Central memory CD8-positive, alpha-beta T cell (primary cell): ENCODE measurements around the gene UPB1.

ENCODE experiments used
- ATAC-seq: fragments of 150-1000 bp; cut with Tn5 transposase; replicated peaks from 2 replicates; pipeline ENCODE4 v1.10.0; 2022; ENCODE audit warnings: mild to moderate bottlenecking, moderate FRiP score, moderate number of reproducible peaks; ENCODE audit not compliant: poor library complexity, severe bottlenecking; ENCODE audit errors: extremely low read depth
- DNase-seq, 2 donors: peaks; one replicate each; pipeline ENCODE4 v3.0.0; 2021; ENCODE audit warnings: low spot score in 2 of 2
- H3K27ac Mint-ChIP-seq: one replicate; pipeline ENCODE4 v1.8.0; 2022; ENCODE audit warnings: low read depth, mild to moderate bottlenecking, moderate library complexity, mixed read lengths
- H3K27me3 Mint-ChIP-seq: one replicate; pipeline ENCODE4 v1.8.0; 2022; ENCODE audit warnings: mixed read lengths
- H3K36me3 Mint-ChIP-seq: one replicate; pipeline ENCODE4 v1.8.0; 2022; ENCODE audit warnings: mild to moderate bottlenecking, moderate library complexity, mixed read lengths; ENCODE audit not compliant: insufficient read depth
- H3K4me1 Mint-ChIP-seq: one replicate; pipeline ENCODE4 v1.8.0; 2022; ENCODE audit warnings: mixed read lengths
- H3K4me3 Mint-ChIP-seq: one replicate; pipeline ENCODE4 v1.8.0; 2022; ENCODE audit warnings: mild to moderate bottlenecking, moderate library complexity, mixed read lengths
- H3K9me3 Mint-ChIP-seq: one replicate; pipeline ENCODE4 v1.8.0; 2022; ENCODE audit warnings: mixed read lengths

The UPB1 gene

DNA sequence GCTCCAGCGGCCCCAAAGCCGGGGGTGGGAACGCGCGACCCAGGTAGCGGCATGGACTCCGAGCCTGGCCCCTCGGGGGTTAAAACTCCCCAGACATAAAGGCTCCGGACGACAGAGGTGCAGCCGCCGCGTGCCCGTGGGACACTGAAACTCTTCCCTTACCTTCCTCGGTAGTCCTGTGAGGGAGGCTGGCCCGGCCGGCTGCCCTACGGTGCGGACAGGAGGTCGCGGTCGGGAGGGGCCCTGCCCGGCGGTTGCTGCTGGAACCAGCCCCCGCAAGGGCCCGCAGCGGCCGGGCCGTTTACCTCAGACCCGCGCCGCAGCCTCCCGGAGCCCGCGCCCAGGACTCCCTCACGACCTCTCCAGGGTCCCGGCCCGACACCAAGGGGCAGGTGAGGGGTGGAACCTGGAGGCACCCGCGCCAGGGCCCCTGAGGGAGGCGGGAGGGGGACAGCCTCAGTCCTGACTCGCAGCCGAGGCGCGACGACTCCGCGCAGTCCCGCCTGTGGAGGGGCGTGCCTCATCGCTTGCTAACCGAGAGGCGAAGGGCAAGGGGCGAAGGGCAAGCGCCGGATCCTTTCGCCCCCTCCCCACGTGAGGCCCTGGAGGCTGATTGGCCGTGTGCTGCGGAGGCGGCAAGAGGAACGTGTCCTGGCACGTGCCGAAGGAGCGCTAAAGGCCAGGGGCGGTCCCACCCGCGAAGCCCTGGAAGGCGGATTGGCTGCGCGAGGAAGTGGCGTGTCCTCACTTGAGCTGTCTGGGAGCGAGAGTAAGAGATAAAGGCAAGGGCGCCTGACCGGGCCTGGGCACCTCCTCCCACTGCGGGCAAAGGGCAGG lies at the start of gene UPB1:
TSS of gene UPB1 (plus strand) at position 805 of the 837 bp plus-strand sequence. CDS start 72 bp downstream, outside the sequence.
- ATAC-seq (no peak), DNase-seq (no peak)
- H3K27me3 Mint-ChIP-seq = no peaks in the 10 kb centered on the region
- no peaks in the 10 kb centered on the region for H3K9me3 Mint-ChIP-seq
- no peak within 1 kb of the TSS for H3K4me3 Mint-ChIP-seq
- no peaks in the 10 kb centered on the region for H3K4me1 Mint-ChIP-seq
- H3K27ac Mint-ChIP-seq = no peak within 1 kb of the TSS
- peaks cover 6% of the 10 kb centered on the region for H3K36me3 Mint-ChIP-seq

DNA sequence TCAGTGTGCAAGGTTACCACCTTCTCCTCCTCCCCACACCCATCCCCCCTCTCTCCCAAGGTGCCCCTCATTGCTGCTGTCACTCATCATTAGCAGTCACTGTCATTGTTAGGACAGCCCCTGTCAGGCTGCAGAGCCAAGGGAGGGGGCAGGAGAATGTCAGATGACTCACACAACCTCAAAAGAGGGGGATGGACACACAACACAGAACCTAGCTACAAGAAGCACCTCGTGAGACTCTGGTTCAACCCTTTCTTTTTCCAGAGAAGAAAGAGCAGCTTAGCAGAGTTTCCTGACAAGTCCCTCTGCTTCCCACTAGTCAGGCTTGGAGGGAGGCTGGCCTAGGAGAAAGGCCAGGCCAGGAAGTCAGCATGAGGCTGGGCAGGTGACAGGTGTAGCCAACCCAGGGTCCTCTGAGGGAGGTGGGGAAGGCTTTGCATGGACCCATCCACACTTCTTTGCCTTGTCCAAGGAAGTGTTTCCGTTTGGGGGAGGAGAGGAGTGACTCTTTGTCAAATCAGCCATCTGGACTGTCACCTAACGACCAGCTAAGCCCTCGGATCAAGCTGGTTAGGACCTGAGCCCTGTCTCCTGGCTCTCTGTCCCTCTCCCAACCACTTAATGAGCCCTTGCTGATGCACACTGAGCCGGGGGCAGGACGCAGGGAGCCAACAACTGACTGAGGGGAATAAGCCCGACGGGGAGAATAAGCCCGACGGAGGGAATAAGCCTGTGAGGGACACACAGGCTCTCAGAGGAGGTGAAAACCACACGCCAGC lies 49.5 kb upstream of the UPB1 start:
- ATAC-seq (no peak), DNase-seq (no peak)
- Mint-ChIP-seq H3K4me1 (peaks cover 16% of the 10 kb centered on the region), H3K27me3 (no peaks in the 10 kb centered on the region), H3K9me3 (no peaks in the 10 kb centered on the region), H3K4me3 (no peak overlapping the region), H3K36me3 (peaks cover 20% of the 10 kb centered on the region), H3K27ac (no peak overlapping the region)

GRCh38 chr22:24446260-24446611 lies 48.9 kb upstream of the UPB1 start:
- Mint-ChIP-seq H3K27ac (no peak overlapping the region), H3K27me3 (no peaks in the 10 kb centered on the region), H3K4me1 (peaks cover 11% of the 10 kb centered on the region), H3K36me3 (peaks cover 18% of the 10 kb centered on the region), H3K9me3 (no peaks in the 10 kb centered on the region), H3K4me3 (no peak overlapping the region)
- no peak for ATAC-seq
- DNase-seq = no peak

GRCh38 chr22:24450610-24451009 lies 44.5 kb upstream of the UPB1 start:
- peaks cover 4% of the 10 kb centered on the region for H3K36me3 Mint-ChIP-seq
- no peak overlapping the region for H3K27ac Mint-ChIP-seq
- H3K4me3 Mint-ChIP-seq = no peak overlapping the region
- ATAC-seq = no peak
- no peak for DNase-seq
- no peaks in the 10 kb centered on the region for H3K27me3 Mint-ChIP-seq
- no peaks in the 10 kb centered on the region for H3K9me3 Mint-ChIP-seq
- H3K4me1 Mint-ChIP-seq = no peaks in the 10 kb centered on the region

GRCh38 chr22:24451162-24451561 lies 44.0 kb upstream of the UPB1 start:
- DNase-seq (no peak), ATAC-seq (no peak)
- Mint-ChIP-seq H3K4me1 (no peaks in the 10 kb centered on the region), H3K4me3 (no peak overlapping the region), H3K27ac (no peak overlapping the region), H3K9me3 (no peaks in the 10 kb centered on the region), H3K36me3 (peaks cover 6% of the 10 kb centered on the region), H3K27me3 (no peaks in the 10 kb centered on the region)

- Mint-ChIP-seq H3K4me3 (no peak overlapping the region), H3K4me1 (no peaks in the 10 kb centered on the region), H3K27ac (no peak overlapping the region), H3K9me3 (no peaks in the 10 kb centered on the region), H3K27me3 (no peaks in the 10 kb centered on the region), H3K36me3 (peaks cover 9% of the 10 kb centered on the region)
- DNase-seq (no peak), ATAC-seq (no peak)
Observed at GRCh38 chr22:24453853-24454252, 41.3 kb upstream of the UPB1 start.

GRCh38 chr22:24455039-24455438 lies 40.1 kb upstream of the UPB1 start:
- Mint-ChIP-seq H3K9me3 (no peaks in the 10 kb centered on the region), H3K27ac (no peak overlapping the region), H3K36me3 (peaks cover 9% of the 10 kb centered on the region), H3K4me3 (no peak overlapping the region), H3K4me1 (no peaks in the 10 kb centered on the region), H3K27me3 (no peaks in the 10 kb centered on the region)
- no peak for ATAC-seq
- DNase-seq = no peak

DNA sequence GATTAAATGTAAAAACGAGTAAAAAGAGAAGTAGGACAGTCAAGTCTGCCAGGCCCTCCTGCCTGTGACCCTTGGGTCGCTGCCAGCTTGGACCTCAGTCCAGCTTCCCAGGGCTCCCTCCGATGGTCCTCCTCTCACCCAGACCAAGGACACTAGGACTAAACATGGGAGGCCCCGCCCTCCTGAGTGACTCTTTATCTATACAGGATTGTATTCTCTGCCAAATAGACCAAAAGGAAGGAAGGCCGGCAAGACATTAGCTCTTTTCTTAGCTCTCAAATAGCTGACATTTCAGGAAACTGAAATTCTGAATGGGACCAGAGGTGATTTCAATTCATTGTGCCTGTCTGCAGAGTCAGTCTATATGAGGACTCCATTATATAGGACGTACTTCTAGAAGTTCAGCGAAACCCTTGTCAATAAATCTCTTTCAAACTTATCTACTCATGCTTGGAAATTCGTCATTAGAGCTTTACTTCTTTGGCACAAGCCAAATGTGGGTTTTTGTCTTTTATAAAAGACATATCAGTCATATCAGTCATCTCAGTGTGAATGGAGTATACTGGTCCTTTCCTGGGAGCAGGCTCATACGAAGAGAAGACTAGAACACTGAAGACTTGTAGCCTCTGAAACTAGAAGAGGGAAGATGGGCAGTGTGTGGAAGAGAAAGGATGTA lies 39.2 kb upstream of the UPB1 start:
- ATAC-seq (no peak), DNase-seq (no peak)
- no peaks in the 10 kb centered on the region for H3K27me3 Mint-ChIP-seq
- H3K4me1 Mint-ChIP-seq = peaks cover 4% of the 10 kb centered on the region
- no peaks in the 10 kb centered on the region for H3K9me3 Mint-ChIP-seq
- H3K4me3 Mint-ChIP-seq = no peak overlapping the region
- no peak overlapping the region for H3K27ac Mint-ChIP-seq
- H3K36me3 Mint-ChIP-seq = peaks cover 5% of the 10 kb centered on the region

DNA sequence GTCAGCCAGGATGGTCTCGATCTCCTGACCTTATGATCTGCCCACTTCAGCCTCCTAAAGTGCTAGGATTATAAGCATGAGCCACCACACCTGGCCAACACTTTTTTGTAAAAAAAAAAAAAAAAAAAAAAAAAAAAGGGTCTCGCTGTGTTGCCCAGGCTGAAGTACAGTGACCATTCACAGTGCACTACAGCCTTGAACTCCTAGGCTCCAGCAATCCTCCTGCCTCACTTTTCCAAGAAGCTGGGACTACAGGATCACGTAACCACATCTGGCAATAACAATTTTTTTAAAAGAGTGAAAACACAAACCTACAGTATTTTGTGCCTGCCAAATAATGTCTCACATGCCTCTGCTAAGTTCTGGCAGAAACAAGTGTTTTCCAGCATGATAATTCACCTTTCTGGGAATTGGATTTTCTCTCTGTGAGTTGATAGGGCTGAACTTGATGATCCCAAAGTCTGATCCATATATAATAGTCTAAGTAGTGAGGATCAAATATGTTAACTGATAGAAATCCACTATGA lies 37.2 kb upstream of the UPB1 start:
- H3K4me3 Mint-ChIP-seq = no peak overlapping the region
- peaks cover 5% of the 10 kb centered on the region for H3K4me1 Mint-ChIP-seq
- H3K27me3 Mint-ChIP-seq = no peaks in the 10 kb centered on the region
- peaks cover 5% of the 10 kb centered on the region for H3K36me3 Mint-ChIP-seq
- ATAC-seq (no peak), DNase-seq (no peak)
- no peak overlapping the region for H3K27ac Mint-ChIP-seq
- no peaks in the 10 kb centered on the region for H3K9me3 Mint-ChIP-seq

- H3K36me3 Mint-ChIP-seq = peaks cover 5% of the 10 kb centered on the region
- no peak overlapping the region for H3K4me3 Mint-ChIP-seq
- DNase-seq = no peak
- H3K27me3 Mint-ChIP-seq = no peaks in the 10 kb centered on the region
- peaks cover 5% of the 10 kb centered on the region for H3K4me1 Mint-ChIP-seq
- ATAC-seq = no peak
- no peaks in the 10 kb centered on the region for H3K9me3 Mint-ChIP-seq
- no peak overlapping the region for H3K27ac Mint-ChIP-seq
Observed at GRCh38 chr22:24459911-24460310, 35.2 kb upstream of the UPB1 start.

GRCh38 chr22:24460418-24461089 lies 34.6 kb upstream of the UPB1 start:
- H3K9me3 Mint-ChIP-seq = no peaks in the 10 kb centered on the region
- peaks cover 5% of the 10 kb centered on the region for H3K36me3 Mint-ChIP-seq
- H3K27ac Mint-ChIP-seq = no peak overlapping the region
- DNase-seq (no peak), ATAC-seq (no peak)
- peaks cover 5% of the 10 kb centered on the region for H3K4me1 Mint-ChIP-seq
- no peak overlapping the region for H3K4me3 Mint-ChIP-seq
- no peaks in the 10 kb centered on the region for H3K27me3 Mint-ChIP-seq

DNA sequence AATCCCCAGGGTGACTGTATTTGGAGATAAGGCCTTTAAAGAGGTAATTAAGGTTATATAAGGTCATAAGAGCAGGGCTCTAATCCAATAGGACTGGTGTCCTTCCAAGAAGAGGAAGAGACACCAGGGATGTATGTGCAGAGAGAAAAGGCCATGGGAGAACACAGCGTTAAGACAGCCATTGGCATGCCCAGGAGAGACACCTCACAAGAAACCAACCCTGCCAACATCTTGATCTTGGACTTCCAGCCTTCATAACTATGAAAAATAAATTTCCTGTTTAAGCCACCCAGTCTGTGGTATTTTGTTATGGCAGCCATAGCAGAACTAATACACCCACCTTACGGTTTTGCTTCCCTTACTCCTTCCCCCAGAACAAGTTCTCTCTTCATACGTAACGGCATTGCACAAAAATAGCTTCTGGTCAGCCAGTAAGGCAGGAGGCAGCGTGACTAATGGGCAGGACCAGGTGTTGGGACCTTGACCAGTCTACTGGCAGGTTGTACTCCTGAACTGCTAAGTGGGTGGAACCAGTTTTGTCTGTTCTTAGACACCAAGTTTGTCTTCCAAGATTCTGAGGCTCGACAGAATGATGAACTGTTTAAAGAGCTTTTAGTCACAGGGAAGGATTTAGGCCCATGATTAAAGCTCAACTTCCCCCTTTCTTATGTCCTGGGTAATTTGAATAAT lies 31.9 kb upstream of the UPB1 start:
- Mint-ChIP-seq H3K4me3 (no peak overlapping the region), H3K36me3 (no peaks in the 10 kb centered on the region), H3K4me1 (peaks cover 5% of the 10 kb centered on the region), H3K9me3 (no peaks in the 10 kb centered on the region), H3K27ac (no peak overlapping the region), H3K27me3 (no peaks in the 10 kb centered on the region)
- ATAC-seq (no peak), DNase-seq (no peak)
